Spleen (tissue), 11 donors: ENCODE results near the gene SYNDIG1. TPM values are rescaled to one million over a fixed set of nuclear protein-coding genes. Genes with fewer than 3 reads are reported as not detected.
A peak's percentile ranks its signal among the peaks of the same experiment; 100 is the strongest.

Experiments used
- DNase-seq: peaks from one replicate; pipeline ENCODE4 v3.0.0-alpha.2; 2020
- H3K27ac ChIP-seq, 8 donors: fragments of 200-600 bp; sonication (generic) in 7 of 8; 1 replicate in 4 of 8; 2 replicates in 4 of 8; pipeline versions ENCODE4 v1.5.0 to v1.8.0; 2016 to 2021; ENCODE audit warnings: inconsistent platforms in 4 of 8, mild to moderate bottlenecking in 4 of 8, moderate library complexity in 1 of 8
- H3K27me3 ChIP-seq, 7 donors: fragments of 200-600 bp; sonication (generic) in 6 of 7; replicated peaks in 1 of 7; 1 replicate in 4 of 7; 2 replicates in 3 of 7; pipeline versions ENCODE4 v1.5.0 to v1.8.0; 2016 to 2021; ENCODE audit warnings: inconsistent platforms in 3 of 7, mild to moderate bottlenecking in 1 of 7
- H3K36me3 ChIP-seq, 6 donors: fragments of 200-600 bp; sonication (generic) in 5 of 6; 1 replicate in 4 of 6; 2 replicates in 2 of 6; pipeline versions ENCODE4 v1.5.0 to v1.8.0; 2016 to 2021; ENCODE audit warnings: inconsistent platforms in 2 of 6
- H3K4me1 ChIP-seq, 6 donors: fragments of 200-600 bp; sonication (generic) in 5 of 6; 1 replicate in 3 of 6; 2 replicates in 3 of 6; pipeline versions ENCODE4 v1.5.0 to v1.8.0; 2016 to 2021; ENCODE audit warnings: inconsistent platforms in 3 of 6
- H3K4me3 ChIP-seq, 8 donors: fragments of 200-600 bp; sonication (generic) in 7 of 8; 1 replicate in 4 of 8; 2 replicates in 4 of 8; pipeline versions ENCODE4 v1.5.0 to v1.8.0; 2016 to 2021; ENCODE audit warnings: inconsistent platforms in 4 of 8, mild to moderate bottlenecking in 4 of 8, moderate library complexity in 2 of 8
- H3K9me3 ChIP-seq, 8 donors: fragments of 200-600 bp; sonication (generic) in 7 of 8; 1 replicate in 4 of 8; 2 replicates in 4 of 8; pipeline versions ENCODE4 v1.5.0 to v1.8.0; 2016 to 2021; ENCODE audit warnings: inconsistent platforms in 4 of 8
- CTCF ChIP-seq, 11 experiments: fragments of 200-600 bp in 7 of 11; fragments of 450-650 bp in 4 of 11; sonication (generic) in 4 of 11; IDR thresholded peaks in 8 of 11; conservative IDR thresholded peaks in 3 of 11; 1 replicate in 7 of 11; 2 replicates in 4 of 11; pipeline versions ENCODE4 v1.4.0 to v1.8.0; 2016 to 2021; ENCODE audit warnings: antibody characterized with exemption in 11 of 11, inconsistent platforms in 4 of 11, mild to moderate bottlenecking in 1 of 11
- POLR2A ChIP-seq, 3 donors: fragments of 450-650 bp; IDR thresholded peaks; one replicate each; pipeline ENCODE4 v1.5.1; 2017; ENCODE audit warnings: antibody characterized with exemption in 3 of 3, mild to moderate bottlenecking in 1 of 3
- POLR2AphosphoS5 ChIP-seq, 3 donors: sonication (generic); formaldehyde crosslinking; IDR thresholded peaks; one replicate each; pipeline ENCODE4 v1.5.1; 2017; ENCODE audit warnings: antibody characterized with exemption in 3 of 3
- WGBS, 5 donors: extraction: QIAGEN DNeasy Blood & Tissue Kit in 3 of 5; methylation state at CpG; one replicate each; pipeline versions ENCODE4 v1.1.5 to v1.1.7; 2013 to 2018; 5-methylcytosine and 5-hydroxymethylcytosine counted together
- intact Hi-C: fragments of 100-400 bp; cut with DNase I; formaldehyde crosslinking; loops from one replicate; pipeline ENCODE4 v1.15.0; 2023; ENCODE audit warnings: low total_unique reads
- polyA plus RNA-seq, 3 donors: library from polyadenylated mRNA; stranded (reverse); fragments of 200-250 nt; gene quantifications; one replicate each; pipeline ENCODE4 v1.2.1, GENCODE V29; 2013
- total RNA-seq, 7 donors: library from RNA; depleted of rRNA in 3 of 7; stranded (reverse); fragments of >200 nt in 3 of 7; fragmentation: NEBNext Ultra II Directional in 4 of 7; extraction: Animal tissue kit (Norgen Biotek cat#: 25700) in 4 of 7; gene quantifications; one replicate each; pipeline versions ENCODE4 v1.1.0 to v1.2.1, GENCODE V29; 2016 to 2021
- donor health status: healthy with polysubstance abuse.
- donor health status: DM: no; HTN: no; CAD: no; lungs with moderate emphysema.
- donor health status: DM: no; HTN: no; CAD: no.
- donor health status: Bipolar disorder and iron deficiency.
- donor health status: healthy.
- donor health status: DM: no; HTN: no; CAD: no.
- donor health status: DM: yes; HTN: yes; CAD: no.

The SYNDIG1 gene
- total and polyA plus RNA-seq, 10 donors, result 0.70 to 3.5 (median 1.3) TPM

DNA sequence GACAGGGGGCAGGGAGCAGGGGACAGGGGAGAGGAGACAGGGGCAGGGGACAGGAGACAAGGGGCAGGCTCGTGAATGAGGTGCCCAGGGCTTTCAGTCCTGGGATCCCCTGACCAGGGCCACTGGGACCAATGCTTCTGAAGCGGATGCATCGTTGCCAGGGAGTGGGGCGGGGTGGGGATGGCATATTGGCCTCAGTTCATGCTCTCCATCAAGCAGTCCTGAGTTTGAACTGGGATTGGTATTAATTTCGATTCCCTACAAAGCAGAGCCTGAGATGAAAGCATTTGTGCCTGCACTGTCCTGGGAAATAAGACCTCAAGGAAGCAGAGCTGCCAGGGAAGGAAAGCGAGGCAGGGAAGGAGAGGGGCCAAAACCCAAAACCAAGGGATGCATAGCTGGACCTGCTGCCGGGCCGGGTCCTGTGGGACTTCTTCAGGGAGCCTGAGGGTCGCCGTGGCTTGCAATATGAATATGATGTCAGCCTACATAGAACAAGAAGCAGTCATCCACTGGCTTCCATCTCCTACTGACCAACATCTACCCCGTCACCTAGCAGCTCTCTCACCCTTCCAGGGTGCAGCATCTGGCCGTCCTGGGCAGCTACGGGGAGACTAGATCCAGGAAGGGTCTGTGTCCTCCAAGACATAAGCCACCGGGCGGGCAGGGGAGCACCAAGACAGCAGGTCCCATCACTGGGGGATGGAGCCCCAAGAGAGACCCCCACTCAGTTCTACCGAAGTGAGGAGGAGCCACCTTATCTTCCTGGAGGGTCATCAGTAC is 233.3 kb downstream of the SYNDIG1 start:
- H3K27ac ChIP-seq, result no peak overlapping the region
- 83 to 92% (median 91%) methylated on average over 13 to 16 of the region's 16 CpGs for WGBS, 5 donors
- H3K4me3 ChIP-seq, result no peak overlapping the region
- no peaks in the 10 kb centered on the region for H3K36me3 ChIP-seq
- H3K9me3 ChIP-seq, result no peaks in the 10 kb centered on the region
- TF ChIP-seq POLR2A (IDR thresholded peaks at IDR 0.05), result no peak
- TF ChIP-seq CTCF (IDR thresholded peaks at IDR 0.05 in 8 of 11, conservative IDR thresholded peaks at IDR 0.05 in 3 of 11), result no peak
- TF ChIP-seq POLR2AphosphoS5 (IDR thresholded peaks at IDR 0.05), result no peak
- intact Hi-C loops, result no loop called here
- H3K4me1 ChIP-seq, result no peaks in the 10 kb centered on the region
- no peaks in the 10 kb centered on the region for H3K27me3 ChIP-seq
- peak; percentile 67 for DNase-seq

DNA sequence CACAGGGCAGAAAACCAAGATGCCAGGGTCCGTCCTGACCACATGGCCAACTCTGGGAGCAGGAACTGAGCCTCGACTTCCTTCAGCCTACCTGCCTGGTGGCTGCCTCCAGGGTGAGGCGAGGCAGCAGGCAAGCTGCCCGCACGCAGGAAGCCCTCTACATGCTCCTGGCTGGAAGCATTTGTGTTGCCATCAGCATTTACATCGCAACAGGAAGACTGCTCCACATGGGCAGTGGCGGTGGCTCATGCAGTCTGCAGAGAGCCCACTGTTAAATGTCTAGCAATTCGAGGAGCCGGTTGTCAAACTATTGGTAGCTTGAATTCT is 233.8 kb downstream of the SYNDIG1 start:
- no peaks in the 10 kb centered on the region for H3K27me3 ChIP-seq
- H3K4me3 ChIP-seq, result no peak overlapping the region
- H3K4me1 ChIP-seq, result no peaks in the 10 kb centered on the region
- TF ChIP-seq POLR2A (IDR thresholded peaks at IDR 0.05) (no peak), CTCF (IDR thresholded peaks at IDR 0.05 in 8 of 11, conservative IDR thresholded peaks at IDR 0.05 in 3 of 11) (no peak), POLR2AphosphoS5 (IDR thresholded peaks at IDR 0.05) (no peak)
- intact Hi-C loops, result no loop called here
- DNase-seq, result no peak
- no peak overlapping the region for H3K27ac ChIP-seq
- H3K9me3 ChIP-seq, result no peaks in the 10 kb centered on the region
- no peaks in the 10 kb centered on the region for H3K36me3 ChIP-seq
- WGBS, 5 donors, result 85 to 92% (median 88%) methylated on average over 9 of the region's 9 CpGs

DNA sequence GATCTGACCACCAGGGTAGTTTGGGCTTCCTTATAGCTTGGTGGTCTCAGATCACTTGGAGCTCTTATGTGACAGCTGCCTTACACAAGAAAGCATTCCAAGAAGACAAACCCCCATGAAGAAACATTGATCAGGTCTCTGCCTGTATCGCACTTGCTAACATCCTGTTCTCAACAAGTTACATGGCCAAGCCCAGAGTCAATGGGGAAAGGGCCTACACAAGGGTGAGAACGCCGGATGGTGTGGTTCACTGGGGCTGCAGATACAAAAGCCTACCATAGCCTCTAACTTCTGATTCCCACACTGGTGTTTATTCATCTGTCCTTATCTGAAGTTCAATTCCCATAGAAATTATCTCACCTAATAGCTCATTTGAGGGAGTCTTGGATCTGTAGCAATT is 235.5 kb downstream of the SYNDIG1 start:
- no peaks in the 10 kb centered on the region for H3K27me3 ChIP-seq
- intact Hi-C loops, result no loop called here
- 87 to 100% (median 97%) methylated on average over 3 of the region's 3 CpGs for WGBS, 5 donors

More for the DNA sequence above, 235.5 kb downstream of the SYNDIG1 start:
- no peaks in the 10 kb centered on the region for H3K4me1 ChIP-seq
- DNase-seq, result no peak
- no peak for TF ChIP-seq POLR2A (IDR thresholded peaks at IDR 0.05)
- no peak for TF ChIP-seq CTCF (IDR thresholded peaks at IDR 0.05 in 8 of 11, conservative IDR thresholded peaks at IDR 0.05 in 3 of 11)
- no peak for TF ChIP-seq POLR2AphosphoS5 (IDR thresholded peaks at IDR 0.05)
- no peak overlapping the region for H3K4me3 ChIP-seq
- H3K9me3 ChIP-seq, result no peaks in the 10 kb centered on the region
- H3K27ac ChIP-seq, result no peak overlapping the region
- H3K36me3 ChIP-seq, result no peaks in the 10 kb centered on the region
